ENCODE data around the gene CD177. TPM values are rescaled to one million over a fixed set of nuclear protein-coding genes. Genes with fewer than 3 reads are reported as not detected.
"Not testable (repeated sequence)": the region's sequence is repeated elsewhere in the genome, so short reads cannot be mapped to it uniquely, and the experiment has no call there.

Gene CD177
- total RNA-seq, 1 experiment from 2014 or later, result not detected

DNA sequence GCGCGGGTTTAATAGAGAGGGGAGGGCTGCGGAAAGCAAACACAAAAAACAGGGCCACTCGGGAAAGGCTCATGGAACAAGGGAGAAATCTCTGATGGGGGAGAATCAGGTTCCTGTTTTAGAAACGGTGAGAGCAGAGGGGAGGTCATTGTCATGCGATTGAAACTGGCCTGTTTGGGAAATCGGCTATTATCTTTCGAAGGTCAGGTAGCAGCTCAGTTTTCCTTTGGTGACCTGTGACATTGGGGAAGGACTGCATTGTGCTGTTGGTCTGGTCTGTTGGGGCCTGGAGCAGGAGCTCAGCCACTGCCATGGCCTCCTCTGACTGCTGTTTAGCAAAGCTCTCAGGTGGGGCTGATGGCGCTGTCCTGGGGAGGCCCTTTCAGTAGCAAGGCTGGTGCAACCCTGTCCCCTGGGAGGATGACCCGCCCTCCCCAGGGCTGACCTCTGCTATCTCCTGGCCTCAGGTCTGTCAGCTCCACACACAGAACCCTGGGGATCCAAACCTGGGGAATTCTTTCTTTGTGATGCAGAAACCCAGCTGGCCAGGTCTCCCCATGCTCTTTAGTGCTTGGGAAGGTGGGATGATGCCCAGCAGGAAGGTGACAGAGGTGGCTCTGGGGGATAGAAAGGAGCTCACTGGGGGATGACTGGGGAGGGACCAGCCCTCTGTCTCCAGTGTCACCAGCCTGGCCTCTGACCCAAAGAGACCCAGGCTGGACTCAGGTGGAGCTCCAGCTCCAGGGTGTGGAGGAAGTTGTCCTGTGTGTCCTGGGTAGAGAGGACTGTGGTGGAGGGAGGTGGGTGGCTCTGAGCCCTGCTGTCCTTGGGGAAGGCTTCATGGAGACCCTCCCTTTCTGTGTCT, 21.2 kb upstream of the CD177 start:
- DNase-seq (ENCODE audit: low spot score), result no peak

DNA sequence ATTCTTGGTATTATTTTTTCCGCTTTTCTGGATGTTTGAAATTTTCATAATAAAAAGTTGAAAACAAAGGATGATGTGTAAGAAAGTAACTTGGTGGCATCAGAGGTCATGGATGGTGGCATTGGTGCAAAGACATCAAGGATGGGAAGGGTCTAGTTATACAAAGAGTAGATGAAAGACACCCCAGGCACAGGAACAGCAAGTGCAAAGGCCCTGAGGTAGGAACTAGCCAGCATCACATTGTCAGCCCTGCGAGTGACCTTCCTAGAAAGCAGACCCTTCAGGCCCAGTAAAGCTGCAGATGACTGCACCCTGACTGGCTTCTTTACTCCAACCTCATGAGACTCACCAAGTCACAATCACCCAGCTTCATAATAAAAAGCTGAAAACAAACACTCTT, 17.0 kb upstream of the CD177 start:
- not testable (repeated sequence) for DNase-seq (ENCODE audit: low spot score)

DNA sequence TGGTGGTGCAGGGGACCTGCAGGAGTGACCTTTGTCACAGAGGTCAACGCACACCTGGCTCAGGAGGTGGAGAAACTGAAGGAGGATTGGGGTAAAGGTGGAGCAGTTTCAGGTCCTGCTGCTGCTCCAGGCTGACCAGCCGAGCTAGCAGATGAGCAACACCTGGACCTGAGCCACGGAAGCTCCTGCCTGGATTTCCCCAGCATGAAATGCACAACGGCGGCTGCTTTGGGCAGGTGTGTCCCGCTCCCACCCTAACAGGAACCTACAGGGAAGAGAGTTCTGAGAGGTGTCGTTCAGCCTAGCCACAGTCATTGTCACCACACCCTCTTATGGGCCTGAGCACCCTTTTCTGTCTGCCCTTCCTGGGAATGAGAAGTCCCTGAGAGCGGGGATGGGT, 15.7 kb upstream of the CD177 start:
- no peak for DNase-seq (ENCODE audit: low spot score)

DNA sequence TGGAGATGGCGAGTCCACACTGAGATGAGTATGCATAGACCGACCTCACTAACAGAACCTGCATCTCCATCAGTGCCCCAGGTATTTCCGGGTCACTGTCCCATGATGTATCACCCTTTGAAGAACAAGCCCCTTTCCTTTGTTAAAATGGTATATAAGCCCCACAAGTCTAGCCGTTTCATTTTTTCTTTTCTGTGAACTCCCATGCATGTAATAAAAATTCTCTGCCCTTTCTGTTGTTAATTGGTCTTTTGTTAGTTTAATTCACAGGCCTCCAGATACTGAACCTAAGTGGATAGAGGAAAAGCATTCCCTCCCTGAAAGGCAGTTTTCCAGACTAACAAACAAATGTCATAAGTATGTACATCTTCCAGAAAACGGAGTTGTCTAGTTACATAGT, 15.0 kb upstream of the CD177 start:
- no peak for DNase-seq (ENCODE audit: low spot score)

DNA sequence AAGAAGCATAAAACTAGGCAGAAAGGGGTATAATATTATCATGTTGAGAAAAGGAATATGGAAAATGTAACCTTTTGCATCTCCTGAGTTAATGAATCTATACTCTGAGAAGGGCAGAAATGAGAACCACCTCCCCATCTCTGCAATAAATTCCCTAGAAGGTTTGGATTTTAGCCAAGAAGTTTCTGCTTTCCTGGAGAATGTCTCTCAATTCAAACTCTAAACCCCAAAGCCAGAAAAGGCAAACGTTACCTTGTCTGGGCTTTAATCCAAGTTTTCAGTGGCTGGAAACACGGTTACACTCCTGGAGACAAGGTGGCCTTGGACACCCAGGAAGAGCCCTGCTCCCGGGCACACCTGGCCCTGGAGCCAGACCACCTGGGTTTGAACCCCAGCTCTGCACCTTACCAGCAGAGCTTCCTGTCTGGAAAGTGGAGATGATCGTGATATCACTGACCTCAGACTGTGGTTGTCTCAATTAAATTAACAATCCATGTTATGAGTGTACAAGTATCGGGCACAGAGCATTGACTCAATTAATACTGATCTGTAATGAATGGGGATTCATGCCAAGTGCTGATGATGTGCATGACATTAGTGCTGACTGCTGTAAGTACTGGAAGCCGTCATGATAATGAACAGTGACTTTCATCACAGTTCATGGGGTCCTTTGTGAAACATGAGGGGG, 14.1 kb upstream of the CD177 start:
- DNase-seq (ENCODE audit: low spot score), result not testable (repeated sequence)

DNA sequence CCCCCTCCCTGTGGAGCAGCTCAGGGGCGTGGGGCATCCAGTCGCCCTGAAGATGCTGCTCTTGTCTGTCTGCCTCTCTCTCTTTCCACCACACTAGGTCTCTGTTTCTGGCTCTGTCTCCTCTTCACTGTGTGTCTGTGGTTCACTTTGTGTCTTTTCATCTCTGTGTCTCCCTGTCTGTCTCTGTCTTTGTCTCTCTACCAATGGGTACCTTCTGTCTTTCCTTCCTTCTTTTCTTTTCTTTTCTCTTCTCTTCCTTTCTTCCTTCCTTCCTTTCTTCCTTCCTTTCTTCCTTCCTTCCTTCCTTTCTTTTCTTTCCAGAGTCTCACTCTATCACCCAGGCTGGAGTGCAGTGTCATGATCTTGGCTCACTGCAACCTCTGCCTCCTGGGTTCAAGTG, 13.4 kb upstream of the CD177 start:
- DNase-seq (ENCODE audit: low spot score), result not testable (repeated sequence)

DNA sequence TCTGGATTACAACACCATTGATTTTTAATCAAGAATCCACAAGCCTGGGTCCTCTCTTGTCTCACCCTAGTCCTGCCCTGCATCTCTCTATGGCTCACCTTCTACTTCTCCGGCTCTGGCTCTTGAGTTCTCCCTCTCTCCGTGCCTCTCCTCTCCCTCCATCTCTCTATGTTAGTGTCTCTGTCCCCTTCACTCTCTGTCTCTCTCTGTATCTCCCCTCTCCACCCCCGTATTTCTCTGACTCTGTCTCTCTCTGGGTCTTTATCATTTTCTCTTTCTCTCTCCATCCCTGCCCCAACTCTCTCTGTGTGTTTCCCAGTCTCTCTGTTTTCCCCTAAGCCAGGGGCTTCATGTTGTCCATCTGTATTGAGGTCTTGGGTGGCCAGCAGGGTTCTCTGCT, 12.4 kb upstream of the CD177 start:
- DNase-seq (ENCODE audit: low spot score), result not testable (repeated sequence)

DNA sequence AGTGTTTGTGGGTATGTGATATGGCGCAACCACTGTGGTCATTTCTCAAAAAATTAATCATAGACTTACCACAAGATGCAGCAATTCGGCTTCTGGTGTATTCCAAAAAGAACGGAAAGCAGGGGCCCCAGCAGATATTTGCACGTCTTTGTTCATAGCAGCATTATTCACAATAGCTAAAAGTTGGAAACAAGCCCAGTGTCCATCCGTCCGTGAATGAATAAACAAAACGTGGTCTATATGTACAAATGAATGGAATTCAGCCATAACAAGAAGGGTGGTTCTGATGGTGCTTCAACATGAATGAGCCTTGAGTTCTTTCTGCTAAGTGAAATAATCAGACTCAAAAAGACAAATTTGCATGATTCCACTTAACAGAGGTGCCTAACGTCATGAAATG, 11.4 kb upstream of the CD177 start:
- DNase-seq (ENCODE audit: low spot score), result not testable (repeated sequence)

DNA sequence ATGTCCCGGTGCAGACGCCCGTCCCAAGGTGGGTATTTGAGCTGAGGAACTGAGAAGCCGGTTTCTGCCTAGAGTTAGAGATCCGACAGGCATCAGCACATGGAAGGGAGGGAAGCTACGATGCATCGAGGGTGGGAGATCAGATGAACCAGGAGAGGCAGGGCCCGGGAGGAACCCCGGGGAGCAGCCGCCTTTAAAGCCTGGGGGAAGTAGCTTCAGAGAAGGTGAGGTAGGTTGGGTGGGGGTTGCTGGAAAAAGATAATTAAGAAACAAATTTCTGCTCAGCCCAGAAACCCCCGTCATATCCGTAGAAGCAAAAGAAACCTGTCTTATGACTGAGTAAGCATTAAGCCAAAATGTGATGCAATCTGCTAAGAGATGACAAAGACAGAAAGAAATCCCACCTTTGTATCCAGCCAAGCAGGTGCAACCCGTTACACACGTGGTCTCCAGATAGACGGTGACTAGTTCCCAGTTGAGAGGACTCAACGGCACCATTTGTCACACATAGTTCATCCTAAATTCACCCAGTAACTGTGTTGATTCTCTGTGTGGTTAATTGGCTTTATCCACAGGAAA, 9.1 kb upstream of the CD177 start:
- not testable (repeated sequence) for DNase-seq (ENCODE audit: low spot score)

DNA sequence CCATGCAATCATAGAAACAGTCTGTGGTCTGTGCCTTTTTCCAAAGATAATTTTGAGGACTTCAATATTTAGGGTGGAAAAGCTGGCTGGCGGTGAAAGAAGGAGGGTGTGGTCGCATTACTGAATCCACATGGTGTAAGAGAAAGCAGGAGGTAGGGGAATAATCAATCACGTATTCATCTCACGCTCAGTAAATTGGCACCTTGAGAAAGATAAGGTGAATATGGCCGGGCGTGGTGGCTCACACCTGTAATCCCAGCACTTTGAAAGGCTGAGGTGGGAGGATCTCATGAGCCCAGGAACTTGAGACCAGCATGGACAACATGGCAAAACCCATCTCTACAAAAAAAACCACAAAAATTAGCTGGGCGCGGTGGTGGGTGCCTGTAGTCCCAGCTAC, 3.7 kb upstream of the CD177 start:
- not testable (repeated sequence) for DNase-seq (ENCODE audit: low spot score)

DNA sequence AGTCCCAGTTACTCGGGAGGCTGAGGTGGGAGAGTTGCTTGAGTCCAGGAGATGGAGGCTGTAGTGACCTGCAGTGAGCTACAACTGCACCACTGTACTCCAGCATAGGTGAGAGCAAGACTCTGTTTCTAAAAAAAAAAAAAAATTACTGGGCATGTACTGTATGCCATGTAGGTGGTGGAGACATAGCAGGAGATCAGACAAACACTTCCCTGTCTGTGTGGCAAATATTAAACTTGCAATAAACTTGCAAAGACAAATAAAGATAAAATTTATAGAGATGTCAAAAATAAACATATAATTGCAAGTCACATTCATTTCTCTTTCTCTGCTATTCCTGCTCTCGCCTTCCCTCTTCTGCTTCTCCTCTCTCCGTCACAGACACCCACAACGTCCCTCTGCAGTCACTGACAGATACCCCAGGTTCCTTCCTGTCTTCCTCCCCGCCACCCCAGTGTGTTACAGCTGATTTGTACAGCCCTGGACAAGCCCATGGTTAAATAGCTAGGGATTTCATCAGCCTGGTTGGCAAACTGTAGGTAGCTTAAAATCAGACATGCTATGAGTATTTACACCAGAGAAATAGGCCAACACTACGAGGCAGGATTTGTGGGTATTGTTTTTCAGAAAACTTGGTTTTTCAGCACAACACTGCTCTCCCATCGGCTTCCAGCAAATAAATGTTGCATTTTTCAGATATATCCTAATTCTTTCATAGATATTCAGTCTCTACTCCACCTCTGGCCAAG, 1.3 kb upstream of the CD177 start:
- DNase-seq (ENCODE audit: low spot score), result no peak

DNA sequence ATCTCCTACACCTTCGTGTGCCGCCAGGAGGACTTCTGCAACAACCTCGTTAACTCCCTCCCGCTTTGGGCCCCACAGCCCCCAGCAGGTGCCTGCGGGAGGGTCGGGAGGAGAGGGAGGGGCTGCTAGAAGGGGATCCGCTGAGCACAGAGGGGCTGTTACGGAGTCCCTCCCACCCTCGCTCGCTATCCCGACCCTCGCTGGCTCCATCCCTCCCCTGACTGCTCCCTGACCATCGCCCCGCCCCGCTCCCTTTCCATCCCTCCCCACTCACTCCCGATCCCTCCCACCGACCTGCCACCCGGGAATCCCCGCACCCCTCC, 780 bp downstream of the CD177 start:
- no peak for DNase-seq (ENCODE audit: low spot score)

DNA sequence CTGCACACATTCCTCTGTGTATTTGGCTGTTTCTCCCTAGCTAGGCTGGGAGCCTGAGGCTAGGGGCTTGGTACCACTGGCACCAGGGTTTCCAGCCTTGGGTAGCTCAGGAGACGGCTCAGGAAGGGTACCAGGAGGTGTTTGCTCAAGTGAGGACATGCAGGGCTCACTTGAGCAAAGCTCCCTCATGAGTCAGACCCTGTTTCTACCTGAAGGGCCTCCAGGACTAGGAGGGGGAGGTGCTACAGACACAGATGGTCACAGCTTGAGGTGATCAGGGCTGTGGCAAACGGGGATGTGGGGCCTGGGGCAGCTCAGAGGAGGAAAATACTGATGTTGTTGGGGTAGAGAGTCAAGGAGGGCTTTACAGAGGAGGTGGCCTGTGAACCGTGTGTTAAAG, 3.3 kb downstream of the CD177 start:
- not testable (repeated sequence) for DNase-seq (ENCODE audit: low spot score)

DNA sequence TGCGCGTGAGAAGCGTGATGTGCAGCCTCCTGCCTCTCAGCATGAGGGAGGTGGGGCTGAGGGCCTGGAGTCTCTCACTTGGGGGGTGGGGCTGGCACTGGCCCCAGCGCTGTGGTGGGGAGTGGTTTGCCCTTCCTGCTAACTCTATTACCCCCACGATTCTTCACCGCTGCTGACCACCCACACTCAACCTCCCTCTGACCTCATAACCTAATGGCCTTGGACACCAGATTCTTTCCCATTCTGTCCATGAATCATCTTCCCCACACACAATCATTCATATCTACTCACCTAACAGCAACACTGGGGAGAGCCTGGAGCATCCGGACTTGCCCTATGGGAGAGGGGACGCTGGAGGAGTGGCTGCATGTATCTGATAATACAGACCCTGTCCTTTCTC, 8.7 kb downstream of the CD177 start:
- no peak for DNase-seq (ENCODE audit: low spot score)

DNA sequence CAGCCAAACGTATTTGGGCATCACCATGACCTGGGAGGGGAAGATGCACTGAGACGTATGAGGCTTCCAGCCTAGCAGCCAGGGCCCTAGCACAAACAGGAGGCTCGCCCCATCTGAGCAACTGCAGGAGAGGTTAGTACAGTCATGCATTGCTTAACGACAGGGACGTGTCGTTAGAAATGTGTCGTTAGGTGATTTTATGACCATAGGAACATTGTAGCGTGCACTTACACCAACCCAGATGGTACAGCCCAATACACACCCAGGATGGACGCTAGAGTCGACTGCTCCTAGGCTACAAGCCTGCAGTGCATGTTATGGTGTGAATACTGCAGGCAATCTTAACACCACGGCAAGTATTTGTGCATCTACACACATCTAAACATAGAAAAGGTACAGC, 9.3 kb downstream of the CD177 start:
- no peak for DNase-seq (ENCODE audit: low spot score)

DNA sequence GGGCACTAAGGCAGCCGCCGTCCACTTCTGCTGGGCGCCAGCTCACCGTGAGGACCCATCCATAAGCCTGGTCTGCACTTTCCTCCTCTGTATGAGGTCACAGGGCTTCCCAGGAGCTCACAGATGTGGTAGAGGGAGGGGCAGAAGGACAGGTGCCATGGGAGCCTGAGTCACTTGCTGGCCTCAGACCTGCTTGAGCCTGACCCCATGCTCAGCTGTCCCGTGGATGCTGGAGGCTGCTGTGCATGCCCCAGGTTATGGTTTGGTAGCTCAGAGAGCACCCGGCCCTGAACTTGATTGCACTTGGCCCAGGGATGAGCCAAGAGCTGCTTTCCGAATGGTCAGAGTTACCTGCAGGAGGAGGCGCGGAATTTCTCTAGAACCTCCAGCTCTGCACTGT, 12.2 kb downstream of the CD177 start:
- peak; percentile 0 for DNase-seq (ENCODE audit: low spot score)

DNA sequence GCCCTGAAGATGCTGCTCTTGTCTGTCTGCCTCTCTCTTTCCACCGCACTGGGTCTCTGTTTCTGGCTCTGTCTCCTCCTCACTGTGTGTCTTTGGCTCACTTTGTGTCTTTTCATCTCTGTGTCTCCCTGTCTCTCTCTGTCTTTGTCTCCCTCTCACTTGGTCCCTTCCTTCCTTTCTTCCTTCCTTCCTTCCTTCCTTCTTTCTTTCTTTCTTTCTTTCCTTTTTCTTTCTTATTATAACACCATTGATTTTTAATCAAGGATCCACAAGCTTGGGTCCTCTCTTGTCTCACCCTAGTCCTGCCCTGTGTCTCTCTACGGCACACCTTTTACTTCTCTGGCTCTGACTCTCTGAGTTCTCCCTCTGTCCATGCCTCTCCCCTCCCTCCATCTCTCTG, 14.3 kb downstream of the CD177 start:
- no peak for DNase-seq (ENCODE audit: low spot score)

DNA sequence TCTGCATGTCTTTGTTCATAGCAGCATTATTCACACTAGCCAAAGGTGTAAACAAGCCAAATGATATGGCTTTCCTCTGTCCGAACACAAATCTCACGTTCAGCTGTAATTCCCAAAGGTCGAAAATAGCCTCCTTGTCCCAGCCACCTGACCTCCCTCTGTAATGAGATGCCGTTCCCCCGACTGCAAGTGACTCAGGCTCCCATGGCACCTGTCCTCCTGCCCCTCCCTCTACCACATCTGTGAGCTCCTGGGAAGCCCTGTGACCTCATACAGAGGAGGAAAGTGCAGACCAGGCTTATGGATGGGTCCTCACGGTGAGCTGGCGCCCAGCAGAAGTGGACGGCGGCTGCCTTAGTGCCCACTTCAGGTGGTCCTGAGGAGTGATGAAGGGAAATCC, 15.4 kb downstream of the CD177 start:
- not testable (repeated sequence) for DNase-seq (ENCODE audit: low spot score)

DNA sequence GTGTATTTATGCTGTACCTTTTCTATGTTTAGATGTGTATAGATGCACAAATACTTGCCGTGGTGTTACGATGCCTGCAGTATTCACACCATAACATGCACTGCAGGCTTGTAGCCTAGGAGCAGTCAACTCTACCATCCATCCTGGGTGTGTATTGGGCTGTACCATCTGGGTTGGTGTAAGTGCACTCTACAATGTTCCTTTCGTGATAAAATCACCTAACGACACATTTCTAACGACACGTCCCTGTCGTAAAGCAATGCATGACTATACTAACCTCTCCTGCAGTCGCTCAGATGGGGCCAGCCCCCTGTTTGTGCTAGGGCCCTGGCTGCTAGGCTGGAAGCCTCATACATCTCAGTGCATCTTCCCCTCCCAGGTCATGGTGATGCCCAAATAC, 18.4 kb downstream of the CD177 start:
- DNase-seq (ENCODE audit: low spot score), result no peak

DNA sequence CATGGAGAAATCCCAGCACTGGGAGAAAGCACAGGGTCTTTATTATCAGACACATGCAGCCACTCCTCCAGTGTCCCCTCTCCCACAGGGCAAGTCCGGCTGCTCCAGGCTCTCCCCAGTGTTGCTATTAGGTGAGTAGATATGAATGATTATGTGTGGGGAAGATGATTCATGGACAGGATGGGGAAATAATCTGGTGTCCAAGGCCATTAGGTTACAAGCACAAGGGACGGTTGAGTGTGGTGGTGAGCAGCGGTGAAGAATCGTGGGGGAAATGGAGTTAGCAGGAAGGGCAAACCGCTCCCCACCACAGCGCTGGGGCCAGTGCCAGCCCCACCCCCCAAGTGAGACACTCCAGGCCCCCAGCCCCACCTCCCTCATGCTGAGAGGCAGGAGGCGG, 19.0 kb downstream of the CD177 start:
- DNase-seq (ENCODE audit: low spot score), result no peak

DNA sequence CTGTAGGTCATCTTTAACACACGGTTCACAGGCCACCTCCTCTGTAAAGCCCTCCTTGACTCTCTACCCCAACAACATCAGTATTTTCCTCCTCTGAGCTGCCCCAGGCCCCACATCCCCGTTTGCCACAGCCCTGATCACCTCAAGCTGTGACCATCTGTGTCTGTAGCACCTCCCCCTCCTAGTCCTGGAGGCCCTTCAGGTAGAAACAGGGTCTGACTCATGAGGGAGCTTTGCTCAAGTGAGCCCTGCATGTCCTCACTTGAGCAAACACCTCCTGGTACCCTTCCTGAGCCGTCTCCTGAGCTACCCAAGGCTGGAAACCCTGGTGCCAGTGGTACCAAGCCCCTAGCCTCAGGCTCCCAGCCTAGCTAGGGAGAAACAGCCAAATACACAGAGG, 24.1 kb downstream of the CD177 start:
- DNase-seq (ENCODE audit: low spot score), result not testable (repeated sequence)

DNA sequence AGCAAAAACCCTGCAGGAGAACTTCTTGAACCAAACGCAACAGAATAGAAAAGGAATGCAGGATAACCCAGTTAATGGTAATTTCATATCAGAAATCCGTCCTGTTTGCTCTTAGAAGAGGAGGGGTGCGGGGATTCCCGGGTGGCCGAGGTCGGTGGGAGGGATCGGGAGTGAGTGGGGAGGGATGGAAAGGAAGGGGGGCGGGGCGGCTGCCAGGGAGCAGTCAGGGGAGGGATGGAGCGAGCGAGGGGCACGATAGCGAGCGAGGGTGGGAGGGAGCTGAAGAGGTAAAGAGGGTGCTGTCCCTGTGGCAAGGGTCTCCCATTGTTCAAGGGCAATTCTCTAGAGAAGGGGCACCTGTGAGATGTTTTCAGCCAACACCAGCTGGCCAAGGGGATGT, 26.5 kb downstream of the CD177 start:
- DNase-seq (ENCODE audit: low spot score), result no peak
